Measurements from ENCODE around the gene HAUS2. TPM values are rescaled to one million over a fixed set of nuclear protein-coding genes. Genes with fewer than 3 reads are reported as not detected.
A peak's percentile ranks its signal among the peaks of the same experiment; 100 is the strongest.

The HAUS2 gene
- total and polyA plus RNA-seq, 2 donors (not counting 3 experiments of a cell fraction or from before 2014, with no cell fraction given), result 12.6 to 33.5 TPM

GRCh38 chr15:42576040-42576594 is 27.5 kb downstream of the HAUS2 start:
- H3K36me3 ChIP-seq (ENCODE audit: control insufficient read depth in 2 of 2, extremely low read depth in 1 of 2, insufficient read depth in 2 of 2, low read length in 2 of 2), result no peaks in the 10 kb centered on the region
- no peaks in the 10 kb centered on the region for H3K9me3 ChIP-seq (replicated peaks; ENCODE audit: control insufficient read depth, insufficient read depth, low read length)
- no peaks in the 10 kb centered on the region for H4K20me1 ChIP-seq (replicated peaks; ENCODE audit: control insufficient read depth, extremely low read depth, insufficient read depth, low read length)
- H3K27me3 ChIP-seq (ENCODE audit: control insufficient read depth in 2 of 2, insufficient read depth in 2 of 2, low read length in 2 of 2), result no peaks in the 10 kb centered on the region
- FAIRE-seq, result no peak
- peak overlapping the region; percentile 88 for H3K4me2 ChIP-seq (ENCODE audit: insufficient read depth, low read length)
- H3K4me1 ChIP-seq (ENCODE audit: control insufficient read depth, extremely low read depth, insufficient read depth, low read length), result peaks cover 13% of the 10 kb centered on the region
- no peak for DNase-seq (ENCODE audit: low read depth, low spot score)
- peaks cover 2% of the 10 kb centered on the region for H3K79me2 ChIP-seq (ENCODE audit: control insufficient read depth, insufficient read depth, low read length)
- dilution Hi-C loops (cut with MboI; ENCODE audit: extremely low pct_ligation_motif_present, low sequenced_read_pairs), result no loop called here
- peak overlapping the region; percentile 84 for H3K9ac ChIP-seq (replicated peaks; ENCODE audit: extremely low read depth, insufficient read depth, low read length)
- H3K27ac ChIP-seq (ENCODE audit: insufficient read depth, low read depth, low read length), result no peak overlapping the region
- peak overlapping the region; percentile 64 to 79 (median 77) for H3K4me3 ChIP-seq (replicated peaks in 1 of 3; ENCODE audit: insufficient read depth in 1 of 3, low read depth in 1 of 3, low read length in 3 of 3)
- TF ChIP-seq FOS (IDR thresholded peaks at IDR 0.05; ENCODE audit: borderline replicate concordance, insufficient read depth, low read length), result no peak
- TF ChIP-seq GATA2 (IDR thresholded peaks at IDR 0.05; ENCODE audit: insufficient read depth, insufficient read length, low read depth, low read length), result no peak
- TF ChIP-seq EZH2 (IDR thresholded peaks at IDR 0.05; ENCODE audit: borderline replicate concordance, low read depth, low read length, severe bottlenecking), result no peak
- TF ChIP-seq JUN (IDR thresholded peaks at IDR 0.05; ENCODE audit: borderline replicate concordance, insufficient read depth, insufficient read length, low read depth), result no peak
- TF ChIP-seq POLR2A (IDR thresholded peaks at IDR 0.05; ENCODE audit: low read depth, low read length), result no peak
- TF ChIP-seq POLR2AphosphoS5 (IDR thresholded peaks at IDR 0.05; ENCODE audit: insufficient read depth, low read depth, low read length), result no peak
- TF ChIP-seq MAX (IDR thresholded peaks at IDR 0.05; ENCODE audit: insufficient read depth, insufficient read length), result no peak
- no peak for TF ChIP-seq MYC (IDR thresholded peaks at IDR 0.05; ENCODE audit: low read depth, low read length)
- no peak for TF ChIP-seq CTCF (IDR thresholded peaks at IDR 0.05; ENCODE audit: extremely low read depth in 1 of 2, insufficient read depth in 1 of 2, low read depth in 1 of 2, low read length in 2 of 2)
- ChIA-PET CTCF (interaction anchor here (1.6 to 1.9 kb wide), 5 partner anchors 11 to 78 kb away, joined by 4 to 11 read pairs (median 6); no protein-coding TSS in a partner anchor), POLR2A (interaction anchor here (0.6 kb wide), 1 partner anchor 19 kb away, joined by 3 read pairs; no protein-coding TSS in a partner anchor)
- H3K9me1 ChIP-seq (replicated peaks; ENCODE audit: control insufficient read depth, extremely low read depth, insufficient read depth, low read length), result no peaks in the 10 kb centered on the region
- no TSS peak for BruUV-seq (replicated peaks)
- intact Hi-C loops (cut with micrococcal nuclease), result no loop called here
- peak overlapping the region; percentile 94 for H2AFZ ChIP-seq (ENCODE audit: low read depth, low read length)

All from endothelial cell of umbilical vein (primary cell).